Sigmoid colon (tissue), 7 donors: ENCODE measurements around the gene MAPK8IP2. TPM values are rescaled to one million over a fixed set of nuclear protein-coding genes. Genes with fewer than 3 reads are reported as not detected.
A peak's percentile ranks its signal among the peaks of the same experiment; 100 is the strongest.
"Not testable (repeated sequence)": the region's sequence is repeated elsewhere in the genome, so short reads cannot be mapped to it uniquely, and the experiment has no call there.

Source experiments
- DNase-seq: peaks from one replicate; pipeline ENCODE4 v3.0.0-alpha.2; 2019
- H3K27ac ChIP-seq, 4 donors: fragments of 200-600 bp; sonication (generic); one replicate each; pipeline ENCODE4 v1.5.1; 2016 to 2019; ENCODE audit warnings: mild to moderate bottlenecking in 1 of 4
- H3K27me3 ChIP-seq, 3 donors: fragments of 200-600 bp; sonication (generic); one replicate each; pipeline ENCODE4 v1.5.1; 2019; ENCODE audit warnings: mild to moderate bottlenecking in 1 of 3
- H3K36me3 ChIP-seq, 4 donors: fragments of 200-600 bp; sonication (generic); one replicate each; pipeline ENCODE4 v1.5.1; 2016 to 2019
- H3K4me1 ChIP-seq, 4 donors: fragments of 200-600 bp; sonication (generic); one replicate each; pipeline ENCODE4 v1.5.1; 2017 to 2019
- H3K4me3 ChIP-seq, 4 donors: fragments of 200-600 bp; sonication (generic); one replicate each; pipeline ENCODE4 v1.5.1; 2017 to 2019; ENCODE audit warnings: mild to moderate bottlenecking in 2 of 4, moderate library complexity in 1 of 4
- H3K9me3 ChIP-seq, 4 donors: fragments of 200-600 bp in 3 of 4; sonication (generic) in 3 of 4; one replicate each; pipeline versions ENCODE4 v1.5.1 to v1.6.1; 2013 to 2019
- CTCF ChIP-seq, 4 experiments: fragments of 450-650 bp in 3 of 4; fragments of 200-600 bp in 1 of 4; IDR thresholded peaks; one replicate each; pipeline ENCODE4 v1.5.1; 2016 to 2019; ENCODE audit warnings: antibody characterized with exemption in 4 of 4, mild to moderate bottlenecking in 3 of 4, moderate library complexity in 2 of 4
- EP300 ChIP-seq, 4 donors: sonication (generic); formaldehyde crosslinking; IDR thresholded peaks; one replicate each; pipeline ENCODE4 v1.6.1; 2017; ENCODE audit warnings: antibody characterized with exemption in 4 of 4
- POLR2A ChIP-seq, 2 donors: fragments of 450-650 bp; IDR thresholded peaks; one replicate each; pipeline ENCODE4 v1.6.1; 2016; ENCODE audit warnings: antibody characterized with exemption in 2 of 2, mild to moderate bottlenecking in 2 of 2, moderate library complexity in 2 of 2
- POLR2AphosphoS5 ChIP-seq, 4 donors: sonication (generic); formaldehyde crosslinking; IDR thresholded peaks; one replicate each; pipeline ENCODE4 v1.6.1; 2017; ENCODE audit warnings: antibody characterized with exemption in 4 of 4
- WGBS, 2 donors: extraction: QIAGEN DNeasy Blood & Tissue Kit; methylation state at CpG; one replicate each; pipeline ENCODE4 v1.1.7; 2013; 5-methylcytosine and 5-hydroxymethylcytosine counted together
- intact Hi-C: fragments of 100-400 bp; cut with DNase I; formaldehyde crosslinking; loops from one replicate; pipeline ENCODE4 v1.15.1; 2023
- polyA plus RNA-seq, 3 donors: library from polyadenylated mRNA; stranded (reverse); fragments of 200-250 nt; gene quantifications; one replicate each; pipeline ENCODE4 v1.2.3, GENCODE V29; 2013
- total RNA-seq, 4 donors: library from RNA; depleted of rRNA; stranded (reverse); fragments of >200 nt; gene quantifications; one replicate each; pipeline ENCODE4 v1.1.0, GENCODE V29; 2016
- donor health status: healthy with polysubstance abuse.
- donor health status: Bipolar disorder and iron deficiency.
- donor health status: healthy.

Gene MAPK8IP2
- total and polyA plus RNA-seq, 7 donors, result under 0.01 to 2.9 (median 1.8) TPM

DNA sequence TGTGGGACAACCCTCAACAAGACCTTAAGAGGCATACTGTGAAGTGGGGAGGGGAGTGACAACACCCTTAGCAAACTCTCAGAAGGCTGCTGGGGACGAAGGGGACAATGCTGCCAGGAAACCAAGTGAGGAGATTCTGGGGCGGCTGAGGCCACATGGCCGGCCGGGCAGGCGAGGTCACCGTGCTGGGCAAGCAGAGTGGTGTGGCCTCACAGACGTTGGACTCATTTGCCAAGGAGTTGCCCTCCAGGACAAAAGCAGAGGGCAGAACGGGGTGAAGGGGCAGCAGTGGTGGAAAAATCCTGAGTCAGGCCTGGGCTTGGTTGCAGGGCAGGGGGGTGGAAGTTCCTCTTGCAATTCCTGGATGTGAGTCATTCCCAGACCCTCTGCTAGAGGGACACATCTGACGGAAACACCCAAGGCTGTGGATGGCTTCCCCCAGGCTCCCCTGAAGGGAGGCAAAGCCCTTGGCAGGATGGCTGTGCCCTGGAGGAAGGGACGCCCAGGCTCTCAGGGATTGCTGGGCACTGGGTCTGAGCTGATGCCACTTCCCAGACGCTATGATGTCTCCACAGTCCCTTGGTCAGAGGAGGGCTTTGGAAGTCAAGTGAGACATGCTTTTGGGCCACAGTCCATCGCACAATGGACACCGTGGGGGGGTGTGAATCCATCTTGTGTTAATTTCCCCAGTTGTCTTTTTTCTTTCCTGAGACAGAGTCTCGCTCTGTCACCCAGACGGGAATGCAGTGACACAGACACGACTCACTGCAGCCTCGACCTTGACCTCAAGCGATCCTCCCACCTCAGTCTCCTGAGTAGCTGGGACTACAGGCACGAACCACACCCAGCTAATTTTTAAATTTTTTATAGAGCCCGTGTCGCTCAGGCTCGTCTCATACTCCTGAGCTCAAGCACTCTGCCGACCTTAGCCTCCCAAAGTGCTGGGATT is 55.8 kb downstream of the MAPK8IP2 start:
- peak overlapping the region in 2 of 4 donors; percentile 10 to 55 for H3K27ac ChIP-seq
- peak; percentile 63 for DNase-seq
- WGBS, 2 donors, result 57 to 75% methylated on average over 23 of the region's 23 CpGs
- peak in 1 of 4 donors; percentile 21 for TF ChIP-seq EP300 (IDR thresholded peaks at IDR 0.05)
- TF ChIP-seq POLR2A (IDR thresholded peaks at IDR 0.05), result no peak
- TF ChIP-seq POLR2AphosphoS5 (IDR thresholded peaks at IDR 0.05), result peak in 3 of 4 donors; percentile 10 to 29 (median 25)
- H3K9me3 ChIP-seq, result no peaks in the 10 kb centered on the region
- intact Hi-C loops, result no loop called here
- no peak overlapping the region for H3K4me3 ChIP-seq
- no peaks in the 10 kb centered on the region for H3K36me3 ChIP-seq
- peaks cover 0 to 43% (median 0%) of the 10 kb centered on the region in 3 donors for H3K27me3 ChIP-seq
- no peaks in the 10 kb centered on the region for H3K4me1 ChIP-seq

GRCh38 chr22:50657925-50658324 is 57.3 kb downstream of the MAPK8IP2 start:
- whole genome bisulfite sequencing, 2 donors, result 78 to 84% methylated on average over 4 of the region's 4 CpGs

DNA sequence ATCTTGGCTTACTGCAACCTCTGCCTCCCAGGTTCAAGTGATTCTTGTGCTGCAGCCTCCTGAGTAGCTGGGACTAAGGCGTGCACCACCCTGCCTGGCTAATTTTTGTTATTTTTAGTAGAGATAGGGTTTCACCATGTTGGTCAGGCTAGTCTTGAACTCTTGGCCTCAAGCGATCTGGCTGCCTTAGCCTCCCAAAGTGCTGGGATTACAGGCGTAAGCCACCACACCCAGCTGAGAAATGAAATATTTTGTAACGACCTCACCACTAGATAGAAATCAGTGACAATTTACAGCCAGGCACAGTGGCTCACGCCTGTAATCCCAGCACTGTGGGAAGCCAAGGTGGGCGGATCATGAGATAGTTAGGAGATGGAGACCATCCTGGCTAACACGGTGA is 59.1 kb downstream of the MAPK8IP2 start:
- H3K4me3 ChIP-seq, H3K36me3 ChIP-seq, DNase-seq, intact Hi-C loops, H3K9me3 ChIP-seq, H3K27ac ChIP-seq, H3K4me1 ChIP-seq: not testable (repeated sequence)
- WGBS, 2 donors, result 83 to 91% methylated on average over 7 of the region's 7 CpGs
- peaks cover 0 to 40% (median 0%) of the 10 kb centered on the region in 3 donors for H3K27me3 ChIP-seq

More at GRCh38 chr22:50657925-50658324, 57.3 kb downstream of the MAPK8IP2 start:
- H3K4me3 ChIP-seq, result no peak overlapping the region
- peaks cover 0 to 43% (median 0%) of the 10 kb centered on the region in 3 donors for H3K27me3 ChIP-seq
- no peaks in the 10 kb centered on the region for H3K36me3 ChIP-seq
- intact Hi-C loops, result no loop called here
- no peak for TF ChIP-seq POLR2A (IDR thresholded peaks at IDR 0.05)
- no peak for TF ChIP-seq CTCF (IDR thresholded peaks at IDR 0.05)
- no peak for TF ChIP-seq EP300 (IDR thresholded peaks at IDR 0.05)
- TF ChIP-seq POLR2AphosphoS5 (IDR thresholded peaks at IDR 0.05), result no peak
- no peak for DNase-seq
- H3K4me1 ChIP-seq, result no peaks in the 10 kb centered on the region
- H3K9me3 ChIP-seq, result no peaks in the 10 kb centered on the region
- no peak overlapping the region for H3K27ac ChIP-seq

GRCh38 chr22:50660306-50660705 is 59.7 kb downstream of the MAPK8IP2 start:
- intact Hi-C loops, result no loop called here
- H3K36me3 ChIP-seq, result no peaks in the 10 kb centered on the region
- H3K4me3 ChIP-seq, result no peak overlapping the region
- TF ChIP-seq EP300 (IDR thresholded peaks at IDR 0.05), result no peak
- TF ChIP-seq POLR2AphosphoS5 (IDR thresholded peaks at IDR 0.05), result no peak
- TF ChIP-seq CTCF (IDR thresholded peaks at IDR 0.05), result no peak
- no peak for TF ChIP-seq POLR2A (IDR thresholded peaks at IDR 0.05)
- peaks cover 0 to 34% (median 0%) of the 10 kb centered on the region in 3 donors for H3K27me3 ChIP-seq
- no peaks in the 10 kb centered on the region for H3K9me3 ChIP-seq
- no peaks in the 10 kb centered on the region for H3K4me1 ChIP-seq
- DNase-seq, result no peak
- H3K27ac ChIP-seq, result no peak overlapping the region

Other genes with a start within 250 kb of the MAPK8IP2 start
- 10 to 100 TPM; 23.2 to 53.7 (median 32.3) TPM for gene SBF1, start 125.8 kb upstream of the MAPK8IP2 start, total RNA-seq
- 10 to 100 TPM; 13.8 to 67.3 (median 17.3) TPM for gene SBF1, start 125.8 kb upstream of the MAPK8IP2 start, polyA plus RNA-seq
- not detected for gene ADM2, start 119.2 kb upstream of the MAPK8IP2 start, total RNA-seq
- gene ADM2, start 119.2 kb upstream of the MAPK8IP2 start, polyA plus RNA-seq, result 1 to 10 TPM; 1.2 to 8.6 (median 3.2) TPM
- gene MIOX, start 113.9 kb upstream of the MAPK8IP2 start, total RNA-seq, result not detected
- gene MIOX, start 113.9 kb upstream of the MAPK8IP2 start, polyA plus RNA-seq, result under 1 TPM in 1 of 3 donors, not detected in 2; 0.20 TPM
- 10 to 100 TPM; 24.8 to 52.5 (median 45.3) TPM for gene LMF2, start 93.1 kb upstream of the MAPK8IP2 start, total RNA-seq
- 10 to 100 TPM in 2 of 3 donors, 1 to 10 TPM in 1; 7.2 to 61.1 (median 11.3) TPM for gene LMF2, start 93.1 kb upstream of the MAPK8IP2 start, polyA plus RNA-seq
- gene NCAPH2, start 92.6 kb upstream of the MAPK8IP2 start, total RNA-seq, result 10 to 100 TPM; 30.7 to 54.0 (median 35.6) TPM
- 10 to 100 TPM; 20.3 to 45.3 (median 22.2) TPM for gene NCAPH2, start 92.6 kb upstream of the MAPK8IP2 start, polyA plus RNA-seq
- 1 to 10 TPM in 3 of 4 donors, not detected in 1; 1.3 to 1.8 (median 1.4) TPM for gene SCO2, start 75.2 kb upstream of the MAPK8IP2 start, total RNA-seq
- gene SCO2, start 75.2 kb upstream of the MAPK8IP2 start, polyA plus RNA-seq, result 1 to 10 TPM; 3.9 to 5.4 (median 5.1) TPM
- gene TYMP, start 70.8 kb upstream of the MAPK8IP2 start, total RNA-seq, result 10 to 100 TPM; 20.0 to 44.3 (median 22.5) TPM
- gene TYMP, start 70.8 kb upstream of the MAPK8IP2 start, polyA plus RNA-seq, result 100 to 1,000 TPM in 1 of 3 donors, 10 to 100 TPM in 2; 17.4 to 169 (median 89.5) TPM
- gene KLHDC7B, start 54.9 kb upstream of the MAPK8IP2 start, total RNA-seq, result not detected
- gene KLHDC7B, start 54.9 kb upstream of the MAPK8IP2 start, polyA plus RNA-seq, result 1 to 10 TPM in 1 of 3 donors, not detected in 2; 2.0 TPM
- gene SYCE3, start 37.9 kb upstream of the MAPK8IP2 start, total RNA-seq, result not detected
- not detected for gene SYCE3, start 37.9 kb upstream of the MAPK8IP2 start, polyA plus RNA-seq
- gene CPT1B, start 22.4 kb upstream of the MAPK8IP2 start, total RNA-seq, result 10 to 100 TPM in 1 of 4 donors, 1 to 10 TPM in 3; 1.4 to 10.2 (median 6.1) TPM
- gene CPT1B, start 22.4 kb upstream of the MAPK8IP2 start, polyA plus RNA-seq, result 10 to 100 TPM in 1 of 3 donors, 1 to 10 TPM in 2; 3.2 to 22.6 (median 4.2) TPM
- gene CHKB, start 17.9 kb upstream of the MAPK8IP2 start, total RNA-seq, result 10 to 100 TPM; 22.0 to 55.1 (median 39.2) TPM
- gene CHKB, start 17.9 kb upstream of the MAPK8IP2 start, polyA plus RNA-seq, result 10 to 100 TPM; 24.7 to 90.0 (median 37.8) TPM
- 10 to 100 TPM; 19.3 to 26.3 (median 23.8) TPM for gene ARSA, start 27.4 kb downstream of the MAPK8IP2 start, total RNA-seq
- 10 to 100 TPM; 10.8 to 56.9 (median 26.8) TPM for gene ARSA, start 27.4 kb downstream of the MAPK8IP2 start, polyA plus RNA-seq
- 10 to 100 TPM in 1 of 4 donors, 1 to 10 TPM in 3; 2.5 to 14.4 (median 3.7) TPM for gene SHANK3, start 72.0 kb downstream of the MAPK8IP2 start, total RNA-seq
- 1 to 10 TPM in 1 of 3 donors, under 1 TPM in 2; 0.23 to 6.6 (median 0.60) TPM for gene SHANK3, start 72.0 kb downstream of the MAPK8IP2 start, polyA plus RNA-seq
- gene ACR, start 137.4 kb downstream of the MAPK8IP2 start, total RNA-seq, result under 1 TPM in 1 of 4 donors, not detected in 3; 0.68 TPM
- gene ACR, start 137.4 kb downstream of the MAPK8IP2 start, polyA plus RNA-seq, result under 1 TPM in 1 of 3 donors, not detected in 2; 0.06 TPM
- 10 to 100 TPM; 10.3 to 29.6 (median 13.8) TPM for gene RABL2B, start 182.8 kb downstream of the MAPK8IP2 start, total RNA-seq
- gene RABL2B, start 182.8 kb downstream of the MAPK8IP2 start, polyA plus RNA-seq, result 10 to 100 TPM; 10.4 to 18.0 (median 17.6) TPM